Heart right ventricle (tissue), 16 donors: ENCODE results near the gene BTBD16. TPM values are rescaled to one million over a fixed set of nuclear protein-coding genes. Genes with fewer than 3 reads are reported as not detected.

Experiments used
- ATAC-seq, 8 donors: fragments of 200-7000 bp; cut with Tn5 transposase; one replicate each; pipeline ENCODE4 v1.9.1; 2020; ENCODE audit warnings: mild to moderate bottlenecking in 8 of 8, moderate library complexity in 8 of 8, moderate number of reproducible peaks in 1 of 8
- DNase-seq, 2 donors: peaks; one replicate each; pipeline ENCODE4 v3.0.0-alpha.2; 2020
- H3K27ac ChIP-seq, 10 donors: fragments of 200-600 bp; sonication (generic) in 2 of 10; one replicate each; pipeline versions ENCODE4 v1.5.0 to v1.8.0; 2020 to 2022; ENCODE audit warnings: mild to moderate bottlenecking in 3 of 10
- H3K27me3 ChIP-seq, 7 donors: fragments of 200-600 bp; one replicate each; pipeline ENCODE4 v1.8.0; 2021 to 2022; ENCODE audit warnings: mild to moderate bottlenecking in 2 of 7
- H3K36me3 ChIP-seq, 9 donors: fragments of 200-600 bp; sonication (generic) in 1 of 9; one replicate each; pipeline versions ENCODE4 v1.5.0 to v1.8.0; 2020 to 2022; ENCODE audit warnings: mild to moderate bottlenecking in 2 of 9
- H3K4me1 ChIP-seq, 9 donors: fragments of 200-600 bp; sonication (generic) in 1 of 9; one replicate each; pipeline versions ENCODE4 v1.5.0 to v1.8.0; 2020 to 2022; ENCODE audit warnings: mild to moderate bottlenecking in 4 of 9
- H3K4me3 ChIP-seq, 10 donors: fragments of 200-600 bp; sonication (generic) in 2 of 10; one replicate each; pipeline versions ENCODE4 v1.5.0 to v1.8.0; 2020 to 2022; ENCODE audit warnings: mild to moderate bottlenecking in 7 of 10, moderate library complexity in 2 of 10
- H3K9me3 ChIP-seq, 11 donors: fragments of 200-600 bp in 10 of 11; sonication (generic) in 2 of 11; one replicate each; pipeline versions ENCODE4 v1.5.0 to v1.8.0; 2013 to 2022; ENCODE audit warnings: mild to moderate bottlenecking in 2 of 11, control low read depth in 1 of 11, moderate library complexity in 1 of 11
- CTCF ChIP-seq, 9 donors: fragments of 200-600 bp; sonication (generic) in 2 of 9; IDR thresholded peaks; one replicate each; pipeline versions ENCODE4 v1.5.0 to v1.8.0; 2021 to 2022; ENCODE audit warnings: antibody characterized with exemption in 9 of 9, mild to moderate bottlenecking in 5 of 9, moderate library complexity in 1 of 9
- WGBS, 2 donors: extraction: QIAGEN DNeasy Blood & Tissue Kit; methylation state at CpG; one replicate each; pipeline ENCODE4 v1.1.7; 2013; ENCODE audit warnings: inconsistent platforms in 1 of 2; 5-methylcytosine and 5-hydroxymethylcytosine counted together
- intact Hi-C, 10 donors: fragments of 100-400 bp; cut with DNase I; formaldehyde crosslinking; loops; one replicate each; pipeline versions ENCODE4 v1.11.1 to v1.14.2; 2022
- polyA plus RNA-seq, 2 donors: library from polyadenylated mRNA; stranded (reverse); fragments of 200-250 nt; gene quantifications; one replicate each; pipeline ENCODE4 v1.2.3, GENCODE V29; 2013
- total RNA-seq, 10 donors: library from RNA; stranded (reverse); fragmentation: NEBNext Ultra II Directional in 3 of 10; extraction: Animal tissue kit (Norgen Biotek cat#: 25700) in 3 of 10; gene quantifications; one replicate each; pipeline versions ENCODE4 v1.2.1 to v1.2.4, GENCODE V29; 2021 to 2023
- donor health status: Arrhythmogenic right ventricular cardiomyopathy.
- donor health status: ischemic (EF 13 %, LVEDD 7.1; RV severe dilation, severe dysfunction).
- donor health status: healthy with polysubstance abuse.
- donor health status: DM: no; HTN: yes; CAD: no.
- donor health status: DM: no; HTN: no; CAD: no.
- donor health status: ischemic (EF 25% LVEDD 6.9; RV normal size, moderate dysfunction).
- donor health status: ischemic (EF 25% LVEDD 5.7; RV mildly dilated, moderate dysfunction).
- donor health status: healthy.
- donor health status: DM: yes; HTN: yes; CAD: no.
- donor health status: Ischemic cardiomyopathy.
- donor health status: ischemic (EF 35%, LVEDD 5.7; RV mildly dilated, moderate dysfunction).
- donor health status: nonischemic (EF 11% LVEDD 7.7; RV severe dilation, severe dysfunction).
- donor health status: DM: yes; HTN: yes; CAD: no.
- donor health status: PGD.
- donor health status: ischemic (EF 29% LVEDD 5.4; RV normal size, mild dysfunction).
- donor health status: nonischemic (EF 23%, LVEDD 6.1; RV moderate dilation, normal function).

Gene BTBD16
- total and polyA plus RNA-seq, 12 donors: 0.29 to 0.76 TPM; not detected in 10

GRCh38 chr10:122232769-122233168 is 38.3 kb upstream of the BTBD16 start:
- Histone ChIP-seq H3K4me3 (no peak overlapping the region), H3K36me3 (peaks cover 4 to 94% (median 48%) of the 10 kb centered on the region in 9 donors), H3K4me1 (peaks cover 0 to 24% (median 6%) of the 10 kb centered on the region in 9 donors), H3K27me3 (no peaks in the 10 kb centered on the region), H3K27ac (no peak overlapping the region), H3K9me3 (no peaks in the 10 kb centered on the region)
- DNase-seq: no peak
- no peak for ATAC-seq
- intact Hi-C loops: no loop called here
- 75 to 82% methylated on average over 3 of the region's 3 CpGs for WGBS, 2 donors
- no peak for TF ChIP-seq CTCF (IDR thresholded peaks at IDR 0.05)

- no peaks in the 10 kb centered on the region for H3K27me3 ChIP-seq
- intact Hi-C loops: no loop called here
- H3K9me3 ChIP-seq: no peaks in the 10 kb centered on the region
- 43 to 67% methylated on average over 11 of the region's 11 CpGs for WGBS, 2 donors
- H3K4me1 ChIP-seq: peaks cover 0 to 24% (median 6%) of the 10 kb centered on the region in 9 donors
- ATAC-seq (peak; percentile 68 to 89 (median 82)), DNase-seq (peak; percentile 36 to 41)
- TF ChIP-seq CTCF (IDR thresholded peaks at IDR 0.05): no peak
- peak overlapping the region in 6 of 10 donors; percentile 9 to 59 (median 38) for H3K27ac ChIP-seq
- H3K4me3 ChIP-seq: no peak overlapping the region
- H3K36me3 ChIP-seq: peaks cover 0 to 94% (median 47%) of the 10 kb centered on the region in 9 donors
Measured at GRCh38 chr10:122233857-122234348, 37.2 kb upstream of the BTBD16 start.

GRCh38 chr10:122234416-122234815 is 36.7 kb upstream of the BTBD16 start:
- H3K27ac ChIP-seq: peak overlapping the region in 4 of 10 donors; percentile 32 to 59 (median 48)
- ATAC-seq (peak in 1 of 8 donors; percentile 13), DNase-seq (no peak)
- WGBS, 2 donors: 62 to 72% methylated on average over 2 of the region's 2 CpGs
- no peak overlapping the region for H3K4me3 ChIP-seq
- intact Hi-C loops: no loop called here
- H3K4me1 ChIP-seq: peaks cover 0 to 24% (median 6%) of the 10 kb centered on the region in 9 donors
- peaks cover 0 to 94% (median 46%) of the 10 kb centered on the region in 9 donors for H3K36me3 ChIP-seq
- no peaks in the 10 kb centered on the region for H3K27me3 ChIP-seq
- no peaks in the 10 kb centered on the region for H3K9me3 ChIP-seq
- no peak for TF ChIP-seq CTCF (IDR thresholded peaks at IDR 0.05)

- Histone ChIP-seq H3K4me3 (no peak overlapping the region), H3K9me3 (no peaks in the 10 kb centered on the region), H3K36me3 (peaks cover 0 to 94% (median 41%) of the 10 kb centered on the region in 9 donors), H3K27me3 (no peaks in the 10 kb centered on the region), H3K27ac (no peak overlapping the region), H3K4me1 (peaks cover 0 to 24% (median 6%) of the 10 kb centered on the region in 9 donors)
- TF ChIP-seq CTCF (IDR thresholded peaks at IDR 0.05): no peak
- intact Hi-C loops: no loop called here
- no peak for DNase-seq
- no peak for ATAC-seq
- 75 to 79% methylated on average over 5 of the region's 5 CpGs for WGBS, 2 donors
Measured at GRCh38 chr10:122236690-122237306, 34.3 kb upstream of the BTBD16 start.
